ENCODE data around the gene SLC27A4. TPM values are rescaled to one million over a fixed set of nuclear protein-coding genes. Genes with fewer than 3 reads are reported as not detected.

SLC27A4 gene
- 10 to 100 TPM; 17.6 to 21.7 TPM for total RNA-seq
- long read RNA-seq, transcript SLC27A4-201 (13 exons, 3,028 nt) = major isoform, 7 of 21 reads
- long read RNA-seq, partial matches to known transcripts = 8 of 21 reads
- long read RNA-seq, other reads (novel, unspliced or antisense) = 6 of 21 reads

DNA sequence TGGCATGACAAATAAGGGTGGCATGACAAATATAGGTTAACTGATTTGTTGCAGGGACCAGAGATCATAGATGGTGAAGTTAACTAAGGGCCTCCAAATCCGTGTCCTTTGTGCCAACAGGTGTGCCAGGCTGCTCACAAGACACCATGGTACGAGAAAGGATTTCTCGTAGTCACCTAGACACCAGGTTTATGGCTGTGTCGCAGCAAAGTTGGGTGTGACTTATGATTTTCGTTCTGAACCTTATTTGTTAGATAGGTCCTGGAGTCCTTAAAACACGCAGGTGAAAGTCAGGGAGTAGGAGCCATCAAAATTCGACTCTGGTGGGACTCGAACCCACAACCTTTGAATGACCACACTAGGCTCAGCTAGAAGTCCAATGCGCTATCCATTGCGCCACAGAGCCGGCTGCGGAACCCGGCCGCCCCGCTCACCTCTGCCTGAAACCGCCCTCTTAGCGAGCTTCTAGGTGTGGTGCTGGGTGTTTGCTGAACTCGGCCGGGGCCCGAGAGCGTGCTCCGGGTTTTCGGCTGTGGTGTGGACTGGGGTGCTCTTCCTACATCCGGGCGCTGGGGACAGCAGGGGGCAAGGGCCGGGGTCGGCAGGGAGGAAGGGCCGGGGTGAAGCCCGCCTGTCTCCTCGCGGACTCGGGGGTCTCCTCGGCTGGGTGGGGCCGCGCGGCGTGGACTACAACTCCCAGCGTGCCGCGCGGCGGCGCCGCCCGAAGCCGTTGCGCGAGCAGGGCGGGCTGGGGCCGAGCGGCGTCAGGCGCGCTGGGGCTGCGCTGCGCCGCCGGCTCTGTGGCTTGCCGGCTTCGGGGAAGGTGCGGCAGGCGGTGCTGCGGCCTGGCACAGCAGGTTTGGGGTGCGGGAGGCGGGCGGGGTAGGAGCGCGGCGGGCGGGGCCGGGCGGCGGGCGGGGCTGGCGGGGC is at the start of gene SLC27A4:
SLC27A4 (plus strand) TSS at position 767 of the 930 bp plus-strand sequence. CDS start 2,606 bp downstream, outside the sequence.
- peak; percentile 95 to 96 for ATAC-seq
- intact Hi-C loops (cut with DNase I) = loop anchor here in 1 of 2 donors (5.0 kb wide), 1 partner anchor 43 kb away; no protein-coding TSS in a partner anchor
- DNase-seq = peak; percentile 84

DNA sequence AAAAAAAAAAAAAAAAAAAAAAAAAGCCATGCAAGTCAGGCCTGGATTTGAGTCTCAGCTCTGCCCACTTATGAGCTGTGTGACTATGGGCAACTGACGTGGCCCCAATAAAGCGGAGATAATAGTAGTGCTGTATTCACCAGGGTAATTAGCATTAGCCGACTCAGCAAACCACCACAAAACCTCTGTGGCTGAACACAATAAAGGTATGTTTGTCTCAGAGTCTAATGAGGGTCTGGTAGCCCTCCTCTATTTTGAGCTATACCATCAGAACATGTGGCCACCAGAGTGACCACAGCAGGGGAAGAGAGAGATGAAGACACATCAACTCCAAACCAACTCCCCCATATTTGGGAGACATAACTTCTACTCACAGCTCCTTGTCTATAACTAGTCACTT is 48.3 kb upstream of the SLC27A4 start:
- no peak for ATAC-seq
- intact Hi-C loops (cut with DNase I) = loop anchor here in 1 of 2 donors (10.0 kb wide), 1 partner anchor 123 kb away; no protein-coding TSS in a partner anchor
- DNase-seq = no peak

DNA sequence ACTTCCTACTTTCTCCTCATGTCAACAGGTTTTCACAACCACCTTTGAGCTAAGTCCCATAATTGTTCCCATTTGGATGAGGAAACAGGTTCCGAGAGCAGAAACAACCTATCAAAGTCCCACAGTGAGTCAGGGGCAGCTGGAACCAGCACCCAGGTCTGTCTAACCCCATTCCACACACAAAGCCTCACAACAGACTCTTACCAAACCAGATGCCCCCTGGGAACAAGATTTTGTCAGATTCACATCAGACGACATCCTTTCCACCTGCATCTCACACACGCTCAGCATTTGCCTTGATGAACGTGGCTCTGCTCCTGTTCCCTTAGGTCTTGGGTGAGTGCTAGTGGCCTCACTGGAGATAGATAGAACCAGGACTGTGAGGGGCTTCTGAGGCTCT is 47.2 kb upstream of the SLC27A4 start:
- DNase-seq (no peak), ATAC-seq (no peak)
- intact Hi-C loops (cut with DNase I) = loop anchor here in 1 of 2 donors (10.0 kb wide), 1 partner anchor 122 kb away; no protein-coding TSS in a partner anchor

DNA sequence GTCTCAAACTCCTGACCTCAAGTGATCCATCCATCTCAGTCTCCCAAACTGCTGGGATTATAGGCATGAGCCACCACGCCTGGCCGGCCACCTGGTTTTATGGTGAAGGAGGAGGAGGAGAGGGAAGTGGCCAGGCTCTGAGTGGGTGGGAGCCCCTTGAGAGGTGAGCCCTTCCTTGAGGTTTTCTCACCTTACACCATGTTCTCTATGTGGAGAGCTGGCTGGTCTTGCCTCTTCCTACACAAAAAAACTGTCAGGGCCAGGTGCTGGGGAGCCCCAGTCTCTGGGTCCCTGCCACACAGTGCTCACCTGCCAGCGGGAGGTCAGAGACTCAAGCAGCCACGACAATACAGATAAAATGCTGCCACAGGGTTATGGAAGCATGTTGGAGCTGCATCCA is 46.2 kb upstream of the SLC27A4 start:
- ATAC-seq = no peak
- intact Hi-C loops (cut with DNase I) = loop anchor here in 1 of 2 donors (10.0 kb wide), 1 partner anchor 121 kb away; no protein-coding TSS in a partner anchor
- no peak for DNase-seq

DNA sequence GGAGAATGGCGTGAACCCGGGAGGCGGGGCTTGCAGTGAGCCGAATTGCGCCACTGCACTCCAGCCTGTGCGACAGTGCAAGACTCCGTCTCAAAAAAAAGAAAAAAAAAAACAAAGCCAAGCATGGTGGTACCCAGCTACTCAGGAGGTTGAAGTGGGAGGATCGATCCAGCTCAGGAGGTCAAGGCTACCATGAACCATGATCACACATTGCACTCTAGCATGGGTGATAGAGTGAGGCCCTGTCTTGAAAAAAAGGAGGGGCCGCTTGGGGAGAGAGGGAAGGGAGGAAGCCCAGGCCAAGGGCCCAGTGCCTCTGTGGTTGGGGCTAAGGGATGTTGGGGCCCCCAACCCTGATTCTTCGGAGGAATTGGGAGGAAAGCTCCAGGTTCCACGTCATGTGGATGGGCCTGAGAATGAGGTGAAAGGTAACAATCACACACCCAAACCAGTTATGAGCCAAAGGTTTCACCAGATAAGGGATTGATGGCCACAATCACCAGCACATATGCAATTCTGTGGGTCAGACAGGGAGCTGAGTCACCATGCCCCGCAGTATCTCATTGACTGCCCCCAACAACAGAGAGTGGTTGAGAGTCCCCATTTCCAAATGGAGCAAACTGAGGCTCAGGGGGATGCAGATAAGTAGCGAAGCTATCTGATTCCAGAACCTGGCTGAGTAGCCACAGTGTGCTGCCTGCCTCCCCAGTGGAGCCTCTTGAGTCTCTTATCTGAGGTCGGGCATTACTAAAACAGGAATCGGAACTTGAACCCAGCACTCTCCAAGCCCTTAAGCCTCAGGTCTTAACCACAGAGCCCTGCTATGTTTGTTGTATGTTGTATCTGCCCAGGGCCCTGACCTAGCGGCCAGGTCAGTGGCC is 43.7 kb upstream of the SLC27A4 start:
- ATAC-seq (no peak), DNase-seq (no peak)
- intact Hi-C loops (cut with DNase I) = loop anchor here in 1 of 2 donors (5.0 to 10.0 kb wide), 2 partner anchors 46 to 118 kb away; partner anchors contain the start of gene SLC27A4

DNA sequence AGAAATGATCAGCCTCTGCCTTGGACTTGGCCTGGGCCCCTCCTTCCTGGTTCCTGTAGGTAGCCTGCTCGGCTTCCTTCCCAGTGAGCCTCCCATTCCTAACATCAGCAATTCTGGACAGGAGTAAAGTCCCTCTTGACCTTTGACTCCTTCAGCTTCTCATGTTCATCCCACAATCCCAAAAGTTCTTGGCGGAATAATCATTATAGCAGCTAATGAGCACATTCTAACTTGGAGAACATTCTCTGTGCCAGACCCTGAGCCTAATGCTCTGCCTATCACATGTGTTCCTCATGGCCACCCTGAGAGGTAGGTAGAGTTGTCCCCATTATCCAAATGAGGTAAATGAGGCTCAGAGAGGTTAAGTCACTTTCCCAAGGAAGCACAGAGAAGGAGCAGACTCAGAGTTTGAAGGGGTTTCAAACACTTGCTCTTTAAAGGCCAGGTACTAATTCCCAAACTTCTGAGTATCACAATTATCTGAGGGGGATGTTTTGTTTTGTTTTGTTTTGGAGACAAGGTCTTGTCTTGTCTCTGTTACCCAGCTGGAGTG is 43.0 kb upstream of the SLC27A4 start:
- no peak for ATAC-seq
- intact Hi-C loops (cut with DNase I) = loop anchor here in 1 of 2 donors (5.0 to 10.0 kb wide), 2 partner anchors 45 to 118 kb away; partner anchors contain the start of gene SLC27A4

DNA sequence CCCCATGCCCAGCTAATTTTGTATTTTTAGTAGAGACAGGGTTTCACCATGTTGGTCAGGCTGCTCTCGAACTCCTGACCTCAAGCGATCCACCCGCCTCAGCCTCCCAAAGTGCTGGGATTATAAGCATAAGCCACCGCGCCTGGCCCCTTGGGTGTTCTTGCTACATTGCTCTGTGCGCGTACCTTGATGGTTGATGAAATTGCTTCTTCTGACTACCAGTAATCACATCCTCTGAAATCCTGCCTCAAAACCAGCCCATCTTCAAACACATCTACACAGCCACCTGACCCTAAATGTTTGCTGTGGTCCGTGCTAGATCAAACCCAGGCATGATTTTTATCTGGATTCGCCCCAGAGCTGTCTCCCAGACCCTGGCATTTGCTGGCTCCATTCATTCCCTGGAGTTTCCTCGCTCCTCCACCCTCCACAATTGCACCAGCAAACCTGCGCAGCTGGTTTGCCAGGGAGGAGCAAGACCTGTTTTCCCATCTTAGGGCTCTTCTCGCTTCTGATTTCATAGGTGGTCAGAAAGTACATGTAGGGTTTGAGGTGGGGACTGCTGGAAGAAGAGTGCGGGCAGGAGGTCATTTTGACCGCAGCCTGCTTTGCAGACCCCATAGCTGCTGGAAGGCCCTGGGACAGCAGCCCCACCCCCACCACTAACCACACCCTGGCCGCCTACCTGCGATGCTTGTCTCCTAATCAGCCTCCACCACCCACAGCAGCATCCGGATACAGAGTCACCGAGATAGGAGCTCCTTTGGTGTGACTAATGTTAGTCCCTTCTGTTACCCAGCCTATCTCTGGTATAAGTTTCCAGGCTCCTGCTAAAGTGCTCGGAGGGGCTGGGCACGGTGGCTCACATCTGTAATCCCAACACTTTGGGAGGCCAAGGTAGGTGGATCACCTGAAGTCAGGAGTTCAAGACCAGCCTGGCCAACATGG is 41.5 kb upstream of the SLC27A4 start:
- no peak for ATAC-seq
- intact Hi-C loops (cut with DNase I) = loop anchor here in 1 of 2 donors (5.0 to 10.0 kb wide), 2 partner anchors 43 to 116 kb away; partner anchors contain the start of gene SLC27A4
- DNase-seq = no peak

More for the DNA sequence above, 43.0 kb upstream of the SLC27A4 start:
- no peak for DNase-seq

DNA sequence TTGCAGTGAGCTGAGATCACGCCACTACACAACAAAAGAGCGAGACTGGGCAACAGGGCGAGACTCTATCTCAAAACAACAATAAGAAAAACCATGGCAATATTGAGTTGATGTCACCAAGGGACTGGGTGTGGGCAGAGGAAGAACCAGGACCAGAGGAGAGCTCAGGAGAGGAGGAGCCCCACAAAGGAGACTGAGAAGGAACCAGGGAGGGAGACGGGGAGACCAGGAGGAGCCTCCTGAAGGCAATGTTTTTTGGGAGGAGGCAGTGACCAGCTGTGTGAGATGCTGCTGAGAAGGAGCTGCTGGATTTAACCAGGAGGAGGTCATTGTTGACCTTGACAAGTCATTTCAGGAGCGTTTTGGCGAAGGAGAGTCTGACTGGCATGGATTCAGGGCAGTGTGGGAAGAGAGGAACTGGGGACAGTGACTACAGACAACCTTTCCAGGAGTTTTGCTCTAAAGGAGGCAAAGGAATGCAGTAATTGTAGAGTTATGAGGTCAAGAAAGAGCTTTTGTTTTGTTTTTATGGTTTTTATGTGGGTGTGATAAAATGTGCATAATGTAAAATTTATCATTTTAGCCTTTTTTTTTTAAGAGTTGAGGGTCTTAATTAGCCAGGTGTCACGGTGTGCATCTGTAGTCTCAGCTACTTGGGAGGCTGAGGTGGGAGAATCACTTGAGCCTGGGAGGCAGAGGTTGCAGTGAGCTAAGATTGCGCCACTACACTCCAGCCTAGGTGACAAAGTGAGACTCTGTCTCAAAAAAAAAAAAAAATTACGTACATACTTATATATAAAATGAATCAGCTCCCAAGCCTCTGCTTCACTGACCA is 36.0 kb upstream of the SLC27A4 start:
- DNase-seq (no peak), ATAC-seq (no peak)
- intact Hi-C loops (cut with DNase I) = no loop called here

DNA sequence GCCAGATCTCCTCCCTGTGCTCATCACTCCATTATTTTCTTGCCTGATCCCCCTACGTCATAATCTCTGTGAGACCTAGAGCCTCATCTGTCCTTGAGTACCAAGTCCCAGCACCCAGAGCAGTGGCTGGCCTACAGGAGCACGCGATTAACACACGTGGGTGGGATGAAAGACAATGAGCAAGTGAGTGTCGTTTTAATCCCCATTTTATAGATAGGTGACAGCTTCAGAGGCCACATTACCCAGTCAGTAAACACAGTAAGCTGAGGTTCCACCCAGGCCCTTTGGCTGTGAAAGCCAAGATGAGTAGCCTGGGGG is 35.4 kb upstream of the SLC27A4 start:
- no peak for ATAC-seq
- DNase-seq = no peak
- intact Hi-C loops (cut with DNase I) = no loop called here

DNA sequence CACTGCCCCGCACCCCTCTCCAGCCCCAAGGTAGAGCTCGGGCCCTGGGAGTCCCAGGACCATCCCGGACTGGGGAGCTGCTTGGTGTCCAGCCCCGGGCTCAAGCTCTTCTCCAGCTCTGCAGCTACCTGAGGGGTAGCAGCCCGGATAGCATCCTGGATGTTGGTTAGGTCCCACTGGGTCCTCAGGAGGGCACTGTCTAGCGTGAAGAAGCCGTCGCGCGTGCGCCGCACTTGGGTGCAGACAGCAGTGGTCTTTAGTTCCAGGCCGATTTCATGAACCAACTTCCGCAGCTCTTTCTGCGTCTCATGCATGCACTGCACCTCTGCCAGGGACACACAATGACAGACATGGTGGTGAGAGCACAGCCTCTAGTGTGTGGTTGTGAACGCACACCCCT is 30.8 kb upstream of the SLC27A4 start:
- ATAC-seq = no peak
- intact Hi-C loops (cut with DNase I) = no loop called here
- no peak for DNase-seq

DNA sequence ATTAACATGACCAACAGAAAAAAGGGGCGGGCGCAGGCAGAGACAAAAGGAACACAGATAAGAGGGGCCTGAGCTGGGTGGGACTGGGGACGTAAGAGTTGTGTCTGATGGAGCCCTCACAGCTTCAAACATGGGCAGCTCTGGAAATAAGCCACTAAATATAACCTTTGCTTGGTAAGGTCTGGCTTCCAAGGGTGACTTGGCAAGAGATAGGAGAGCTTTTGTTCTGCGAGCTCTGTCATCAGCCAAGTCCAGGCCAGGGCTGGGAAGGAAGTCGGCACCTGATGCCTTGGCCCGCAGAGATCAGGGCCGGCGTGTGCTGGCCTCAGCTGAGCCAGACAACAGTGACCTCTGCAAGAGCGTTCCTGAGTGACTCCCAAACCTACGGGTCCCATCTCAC is 29.9 kb upstream of the SLC27A4 start:
- DNase-seq = peak; percentile 36
- ATAC-seq = peak; percentile 64 to 72
- intact Hi-C loops (cut with DNase I) = no loop called here

DNA sequence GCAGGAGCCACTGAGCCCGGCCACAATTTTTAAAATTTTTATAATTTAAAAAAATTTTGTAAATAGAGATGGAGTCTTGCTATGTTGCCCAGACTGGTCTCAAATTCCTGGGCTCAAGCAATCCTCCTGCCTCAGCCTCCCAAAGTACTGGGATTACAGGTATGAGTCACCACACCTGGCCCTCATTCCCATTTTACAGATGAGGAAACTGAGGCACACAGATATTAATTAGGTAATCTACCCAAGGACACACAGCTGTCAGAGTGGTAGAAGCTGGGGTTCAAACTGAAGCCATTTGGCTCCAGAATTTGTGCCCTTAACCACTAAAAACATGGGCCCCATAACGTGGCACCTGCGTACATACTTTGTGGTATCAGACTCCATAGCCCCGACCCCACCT is 25.6 kb upstream of the SLC27A4 start:
- ATAC-seq = no peak

DNA sequence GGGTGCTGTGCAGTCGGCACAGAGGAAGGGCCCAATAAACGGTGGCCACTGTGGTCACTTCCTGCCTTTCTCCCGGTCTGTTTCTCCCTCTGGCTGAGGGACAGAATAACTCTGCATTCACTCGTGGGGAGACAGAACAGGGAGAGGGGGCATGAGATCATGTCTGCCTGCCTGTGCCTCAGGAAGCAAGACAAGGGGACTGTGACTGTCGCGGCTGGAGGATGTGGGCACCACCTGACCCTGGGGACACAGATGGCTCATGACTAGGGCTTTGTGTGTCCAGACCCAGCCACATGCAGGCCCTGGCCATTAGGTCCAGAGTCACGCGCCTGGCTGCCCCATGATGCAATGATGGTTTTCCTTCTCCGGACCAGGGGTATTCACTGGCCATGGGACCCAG is 23.9 kb upstream of the SLC27A4 start:
- intact Hi-C loops (cut with DNase I) = no loop called here
- ATAC-seq (no peak), DNase-seq (no peak)

More for the DNA sequence above, 25.6 kb upstream of the SLC27A4 start:
- intact Hi-C loops (cut with DNase I) = no loop called here
- no peak for DNase-seq

DNA sequence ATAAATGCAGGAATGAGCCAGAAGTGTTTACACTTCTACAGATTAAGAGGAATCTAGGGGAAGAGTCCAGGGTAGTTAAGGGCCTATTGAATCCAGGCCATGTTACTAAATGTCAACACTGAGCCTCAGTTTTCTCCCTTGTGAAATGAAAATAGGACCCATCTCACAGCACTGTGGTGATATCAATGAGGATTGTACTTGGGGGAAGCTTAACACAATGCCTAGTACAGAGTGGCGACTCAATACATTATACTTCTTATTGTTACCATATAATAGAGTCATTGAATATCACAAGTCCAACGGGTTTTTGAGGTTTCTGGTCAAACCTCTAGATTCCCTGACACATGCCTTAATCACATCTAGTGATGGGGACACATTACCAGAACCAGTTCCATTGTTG is 22.7 kb upstream of the SLC27A4 start:
- intact Hi-C loops (cut with DNase I) = no loop called here

DNA sequence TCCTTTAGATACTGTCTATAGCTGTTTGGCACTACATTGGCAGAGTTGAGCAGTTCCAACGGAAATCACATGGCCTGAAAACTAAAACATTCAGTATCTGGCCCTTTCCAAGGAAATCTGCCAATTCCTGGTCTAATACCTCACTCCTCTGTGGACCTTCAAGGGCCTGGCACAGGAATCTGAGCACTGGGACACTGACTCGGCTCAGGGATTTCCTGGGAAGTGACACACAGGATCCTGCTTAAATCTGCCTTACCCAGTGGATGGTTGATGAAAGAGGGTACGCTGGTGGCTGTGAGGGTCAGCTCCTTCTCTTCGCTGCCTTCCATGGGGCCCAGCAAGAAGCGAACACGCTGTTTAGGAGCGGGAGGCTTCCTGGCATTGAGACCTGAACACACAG is 19.0 kb upstream of the SLC27A4 start:
- intact Hi-C loops (cut with DNase I) = loop anchor here in 1 of 2 donors (5.0 kb wide), 1 partner anchor 44 kb away; the partner anchor contains the start of genes GOLGA2 and SWI5
- ATAC-seq = no peak
- no peak for DNase-seq

More for the DNA sequence above, 22.7 kb upstream of the SLC27A4 start:
- ATAC-seq = no peak
- no peak for DNase-seq

DNA sequence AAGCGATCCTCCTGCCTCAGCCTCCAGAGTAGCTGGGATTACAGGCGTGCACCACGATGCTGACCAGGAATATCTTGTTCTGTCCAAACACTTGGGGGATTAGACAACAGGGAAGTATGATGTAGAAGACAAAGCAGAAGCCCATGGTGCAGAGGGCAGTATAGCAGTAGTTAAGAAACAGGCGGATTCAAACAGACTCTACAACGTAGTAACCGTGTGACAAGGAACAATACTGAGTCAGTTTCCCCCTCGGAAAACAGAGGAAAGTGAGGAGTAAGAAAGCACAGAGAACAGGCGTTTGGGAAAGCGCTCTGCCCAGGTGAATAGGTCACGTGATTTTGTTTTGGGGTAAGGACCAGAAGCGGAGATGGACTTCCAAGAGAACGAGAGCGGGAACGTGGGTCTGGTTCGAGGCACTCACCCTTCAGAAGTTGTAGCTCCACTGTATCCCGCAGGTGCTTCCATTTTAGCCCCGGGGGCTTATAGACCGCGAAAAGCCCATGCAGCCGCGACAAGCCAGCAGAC is 18.4 kb upstream of the SLC27A4 start:
- DNase-seq (no peak), ATAC-seq (peak in 1 of 2 donors; percentile 9)
- intact Hi-C loops (cut with DNase I) = loop anchor here in 1 of 2 donors (5.0 kb wide), 1 partner anchor 45 kb away; the partner anchor contains the start of genes GOLGA2 and SWI5

Data from left cardiac atrium (tissue), 4 donors.